Body of pancreas (tissue), 4 donors: ENCODE results near the gene GRID1. TPM values are rescaled to one million over a fixed set of nuclear protein-coding genes. Genes with fewer than 3 reads are reported as not detected.

Experiments
- ATAC-seq: fragments of 150-250 bp; one replicate; pipeline ENCODE4 v1.9.1; 2016
- DNase-seq, 4 donors: peaks; one replicate each; pipeline ENCODE4 v3.0.0-alpha.2; 2019
- H3K27ac ChIP-seq, 4 donors: fragments of 200-600 bp; sonication (generic); 1 replicate in 3 of 4; 2 replicates in 1 of 4; pipeline versions ENCODE4 v1.5.1 to v1.6.1; 2016 to 2019; ENCODE audit warnings: mild to moderate bottlenecking in 1 of 4, mixed read lengths in 1 of 4, moderate library complexity in 1 of 4
- H3K27me3 ChIP-seq, 2 donors: fragments of 200-600 bp; sonication (generic); one replicate each; pipeline ENCODE4 v1.6.0; 2016; ENCODE audit warnings: mild to moderate bottlenecking in 1 of 2
- H3K36me3 ChIP-seq, 2 donors: fragments of 200-600 bp; sonication (generic); replicated peaks in 1 of 2; 2 replicates each; pipeline ENCODE4 v1.5.1; 2016; ENCODE audit warnings: low read depth in 2 of 2; ENCODE audit not compliant: insufficient read depth in 1 of 2
- H3K4me1 ChIP-seq: fragments of 200-600 bp; sonication (generic); one replicate; pipeline ENCODE4 v1.6.0; 2016
- H3K4me3 ChIP-seq, 2 donors: fragments of 200-600 bp; sonication (generic); 1 replicate in 1 of 2; 2 replicates in 1 of 2; pipeline ENCODE4 v1.5.1; 2016 to 2019
- H3K9me3 ChIP-seq, 3 donors: fragments of 200-600 bp; sonication (generic); 1 replicate in 2 of 3; 2 replicates in 1 of 3; pipeline ENCODE4 v1.5.1; 2016
- POLR2A ChIP-seq, 3 donors: fragments of 450-650 bp; IDR thresholded peaks; one replicate each; pipeline ENCODE4 v1.6.1; 2016; ENCODE audit warnings: antibody characterized with exemption in 3 of 3, mild to moderate bottlenecking in 2 of 3
- WGBS, 2 donors: methylation state at CpG; one replicate each; pipeline ENCODE4 v1.1.5; 2017; 5-methylcytosine and 5-hydroxymethylcytosine counted together
- intact Hi-C: fragments of 100-400 bp; cut with DNase I; formaldehyde crosslinking; loops from one replicate; pipeline ENCODE4 v1.15.1; 2023
- total RNA-seq, 2 donors: library from RNA; depleted of rRNA; stranded (reverse); fragments of >200 nt; gene quantifications; one replicate each; pipeline ENCODE4 v1.1.0, GENCODE V29; 2016
- TF ChIP-seq, protein P1 (sequence below), 7 experiments: fragments of 450-650 bp in 4 of 7; fragments of 200-600 bp in 3 of 7; sonication (generic) in 3 of 7; IDR thresholded peaks; one replicate each; pipeline ENCODE4 v1.5.1; 2016 to 2019; ENCODE audit warnings: antibody characterized with exemption in 7 of 7

The GRID1 gene
- total RNA-seq, 2 donors from 2014 or later, result 1.0 to 1.6 TPM

DNA sequence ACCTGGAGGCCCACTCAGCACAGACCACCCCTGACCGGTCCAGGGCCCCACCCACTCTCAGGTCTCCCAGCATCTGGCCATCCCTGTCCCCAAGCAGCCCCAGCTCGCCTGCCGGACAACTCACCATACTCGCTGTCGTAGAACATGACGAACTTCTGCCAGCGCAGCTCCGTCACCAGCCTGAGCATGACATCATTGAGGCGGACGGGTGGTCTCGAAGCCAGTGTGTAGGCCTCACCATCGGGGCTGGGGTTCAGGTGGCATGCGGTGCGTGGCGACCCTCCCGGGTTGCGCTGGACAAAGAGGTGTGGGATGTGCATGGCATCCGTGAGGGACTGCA, 160.4 kb downstream of the GRID1 start:
- Histone ChIP-seq H3K4me1 (no peaks in the 10 kb centered on the region), H3K9me3 (no peaks in the 10 kb centered on the region), H3K4me3 (no peak overlapping the region), H3K36me3 (no peaks in the 10 kb centered on the region), H3K27ac (no peak overlapping the region), H3K27me3 (no peaks in the 10 kb centered on the region)
- ATAC-seq, result no peak
- intact Hi-C loops, result no loop called here
- TF ChIP-seq, protein P1, sequence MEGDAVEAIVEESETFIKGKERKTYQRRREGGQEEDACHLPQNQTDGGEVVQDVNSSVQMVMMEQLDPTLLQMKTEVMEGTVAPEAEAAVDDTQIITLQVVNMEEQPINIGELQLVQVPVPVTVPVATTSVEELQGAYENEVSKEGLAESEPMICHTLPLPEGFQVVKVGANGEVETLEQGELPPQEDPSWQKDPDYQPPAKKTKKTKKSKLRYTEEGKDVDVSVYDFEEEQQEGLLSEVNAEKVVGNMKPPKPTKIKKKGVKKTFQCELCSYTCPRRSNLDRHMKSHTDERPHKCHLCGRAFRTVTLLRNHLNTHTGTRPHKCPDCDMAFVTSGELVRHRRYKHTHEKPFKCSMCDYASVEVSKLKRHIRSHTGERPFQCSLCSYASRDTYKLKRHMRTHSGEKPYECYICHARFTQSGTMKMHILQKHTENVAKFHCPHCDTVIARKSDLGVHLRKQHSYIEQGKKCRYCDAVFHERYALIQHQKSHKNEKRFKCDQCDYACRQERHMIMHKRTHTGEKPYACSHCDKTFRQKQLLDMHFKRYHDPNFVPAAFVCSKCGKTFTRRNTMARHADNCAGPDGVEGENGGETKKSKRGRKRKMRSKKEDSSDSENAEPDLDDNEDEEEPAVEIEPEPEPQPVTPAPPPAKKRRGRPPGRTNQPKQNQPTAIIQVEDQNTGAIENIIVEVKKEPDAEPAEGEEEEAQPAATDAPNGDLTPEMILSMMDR (IDR thresholded peaks at IDR 0.05), result no peak
- TF ChIP-seq POLR2A (IDR thresholded peaks at IDR 0.05), result no peak
- DNase-seq, result no peak
- 89 to 96% methylated on average over 17 to 18 of the region's 18 CpGs for WGBS, 2 donors

DNA sequence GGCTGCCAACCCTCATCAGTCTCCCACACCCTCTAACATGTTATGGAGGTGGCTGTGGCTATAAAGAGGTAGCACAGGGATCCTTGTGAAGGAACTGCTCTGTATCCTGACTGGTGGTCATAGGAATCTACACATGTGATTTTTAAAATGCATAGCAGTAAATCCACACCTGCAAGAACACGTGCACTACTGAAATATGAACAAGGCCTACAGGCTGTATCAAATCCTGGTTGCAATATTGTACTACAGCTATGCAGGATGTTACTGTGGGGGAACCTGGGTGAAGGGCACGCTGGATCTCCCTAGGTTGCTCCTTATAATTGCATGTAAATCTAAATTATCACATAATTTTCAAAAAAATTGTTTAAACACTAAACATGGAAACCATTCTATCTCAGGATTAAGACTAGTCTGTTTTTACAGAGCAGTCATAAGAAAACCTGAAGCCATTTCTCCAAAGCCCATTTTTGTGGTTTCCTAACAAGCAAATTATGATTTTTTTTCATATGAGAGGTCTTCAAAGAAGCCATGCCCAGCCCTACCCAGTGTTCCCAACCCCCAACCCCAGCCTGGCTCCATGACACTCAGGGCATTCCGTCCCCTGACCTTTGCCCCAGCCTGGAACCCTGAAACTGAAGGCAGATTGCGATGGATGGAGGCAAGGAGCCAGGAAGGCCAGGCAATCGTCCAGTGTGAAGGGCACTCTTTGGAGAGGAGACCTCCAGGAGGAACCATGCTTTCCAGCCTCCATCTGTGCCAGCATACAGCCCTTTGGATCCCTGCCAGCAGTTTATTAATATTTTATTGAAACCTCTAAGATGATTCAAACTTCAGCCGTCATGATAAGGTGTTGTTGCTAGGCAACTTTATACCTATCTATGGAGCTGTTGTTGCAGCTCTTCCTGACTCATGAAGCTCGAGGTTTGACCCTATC, 161.0 kb downstream of the GRID1 start:
- TF ChIP-seq, protein P1 (IDR thresholded peaks at IDR 0.05), result no peak
- no peak for TF ChIP-seq POLR2A (IDR thresholded peaks at IDR 0.05)
- Histone ChIP-seq H3K27me3 (no peaks in the 10 kb centered on the region), H3K4me1 (no peaks in the 10 kb centered on the region), H3K36me3 (no peaks in the 10 kb centered on the region), H3K4me3 (no peak overlapping the region), H3K27ac (no peak overlapping the region), H3K9me3 (no peaks in the 10 kb centered on the region)
- ATAC-seq (no peak), DNase-seq (no peak)
- 42 to 43% methylated on average over 7 of the region's 7 CpGs for WGBS, 2 donors
- intact Hi-C loops, result no loop called here

DNA sequence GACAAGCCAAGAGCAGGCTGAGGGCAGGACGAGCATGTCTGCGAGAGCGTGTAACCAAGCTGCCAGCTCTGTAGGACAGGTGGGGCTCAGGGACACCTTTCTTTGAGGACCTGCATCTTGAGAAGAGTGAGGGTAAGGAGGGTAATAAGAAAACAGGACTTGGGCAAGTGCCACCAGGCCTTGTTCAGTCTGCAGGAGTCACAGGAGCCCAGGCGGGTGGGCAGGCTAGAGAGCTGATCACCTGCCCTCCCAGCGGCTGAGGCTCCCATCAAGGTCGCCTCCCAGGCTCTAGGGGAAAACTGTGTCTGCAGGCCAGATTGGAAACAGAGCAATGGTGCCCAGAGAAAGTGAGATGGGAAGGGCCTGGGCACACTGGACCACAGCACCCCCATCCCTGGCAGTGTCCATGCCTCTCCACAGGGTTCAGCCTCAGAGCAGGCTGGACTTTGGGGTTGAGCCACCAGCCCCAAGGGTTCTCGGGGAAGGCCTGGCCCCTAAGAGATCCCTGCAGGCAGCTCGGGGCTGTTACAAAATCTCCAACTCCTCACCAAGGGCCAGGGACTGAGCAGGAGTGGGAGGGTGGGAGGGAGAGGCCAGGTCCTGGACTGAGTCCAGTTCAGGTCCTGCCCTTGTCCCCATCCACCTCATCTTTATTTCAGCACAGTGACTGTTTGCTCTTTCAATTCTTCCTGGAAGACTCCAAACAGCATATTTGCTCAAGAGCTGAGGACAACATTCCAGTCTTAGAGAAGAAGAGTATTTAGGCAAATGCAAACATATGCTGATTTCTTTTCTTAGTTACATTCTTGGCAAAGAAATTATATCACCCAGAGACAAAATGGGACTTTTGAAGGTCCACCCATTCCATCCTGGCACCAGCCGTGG, 161.9 kb downstream of the GRID1 start:
- ATAC-seq, result no peak
- 77 to 79% methylated on average over 8 to 9 of the region's 9 CpGs for WGBS, 2 donors
- H3K9me3 ChIP-seq, result no peaks in the 10 kb centered on the region

DNA sequence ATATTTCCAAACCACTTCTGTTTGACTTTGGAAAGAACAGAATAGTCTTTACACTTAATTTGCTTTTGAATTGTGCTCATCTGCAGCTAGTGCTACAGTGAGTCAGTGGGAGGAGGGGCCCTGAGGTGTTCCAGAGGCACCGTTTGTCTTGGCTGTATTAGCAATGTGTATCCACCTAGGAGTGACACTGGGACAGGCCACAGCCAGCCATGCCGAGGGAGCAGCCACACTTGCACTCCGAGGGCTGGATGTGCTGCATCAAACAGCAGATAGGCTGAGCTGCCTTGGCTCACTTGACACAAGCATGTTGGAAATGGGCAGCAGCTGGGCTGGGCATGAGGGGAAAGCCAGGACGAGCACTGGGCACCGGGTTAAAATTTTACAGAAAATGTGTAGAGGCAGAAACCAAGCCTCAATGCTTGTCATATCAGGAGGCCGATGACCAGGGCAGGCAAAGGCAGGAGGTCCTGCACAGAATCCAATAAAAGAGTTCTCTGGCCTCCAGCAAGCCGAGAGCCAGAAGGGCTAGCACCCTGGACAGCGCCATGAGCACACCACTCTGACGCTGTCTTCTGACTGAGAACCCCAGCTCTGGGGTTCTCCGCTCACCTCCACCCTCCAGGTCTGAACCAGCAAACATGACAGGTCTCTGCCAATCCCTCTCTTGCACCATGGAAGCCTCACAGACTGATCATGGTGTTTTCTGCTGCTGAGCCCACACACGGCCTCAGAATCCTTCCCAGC, 163.3 kb downstream of the GRID1 start:
- Histone ChIP-seq H3K27me3 (no peaks in the 10 kb centered on the region), H3K4me3 (no peak overlapping the region), H3K9me3 (no peaks in the 10 kb centered on the region), H3K4me1 (no peaks in the 10 kb centered on the region), H3K36me3 (no peaks in the 10 kb centered on the region), H3K27ac (no peak overlapping the region)
- intact Hi-C loops, result no loop called here
- TF ChIP-seq, protein P1 (IDR thresholded peaks at IDR 0.05), result no peak
- TF ChIP-seq POLR2A (IDR thresholded peaks at IDR 0.05), result no peak
- DNase-seq, result no peak
- ATAC-seq, result no peak
- WGBS, 2 donors, result 45 to 46% methylated on average over 3 to 11 of the region's 11 CpGs

More for the DNA sequence above, 161.9 kb downstream of the GRID1 start:
- Histone ChIP-seq H3K4me1 (no peaks in the 10 kb centered on the region), H3K27me3 (no peaks in the 10 kb centered on the region), H3K4me3 (no peak overlapping the region), H3K36me3 (no peaks in the 10 kb centered on the region), H3K27ac (no peak overlapping the region)
- TF ChIP-seq POLR2A (IDR thresholded peaks at IDR 0.05), result no peak
- TF ChIP-seq, protein P1 (IDR thresholded peaks at IDR 0.05), result no peak
- no peak for DNase-seq
- intact Hi-C loops, result no loop called here
